ENCODE measurements around the gene KLK15.

The KLK15 gene

GRCh38 chr19:50850738-50851137 is 17.4 kb upstream of the KLK15 start:
- Histone ChIP-seq H3K9ac (ENCODE audit: low read length) (no peak overlapping the region), H4K20me1 (ENCODE audit: insufficient read depth, low read length) (no peaks in the 10 kb centered on the region), H3K4me1 (ENCODE audit: insufficient read depth, low read length, severe bottlenecking) (no peaks in the 10 kb centered on the region), H2AFZ (ENCODE audit: low read length) (no peak overlapping the region), H3K27ac (ENCODE audit: low read depth, low read length, poor library complexity, severe bottlenecking) (no peak overlapping the region), H3F3A (ENCODE audit: insufficient read depth, low read length) (no peaks in the 10 kb centered on the region), H3K79me2 (ENCODE audit: insufficient read depth, low read length) (no peaks in the 10 kb centered on the region), H3K36me3 (ENCODE audit: insufficient read depth, low read length) (no peaks in the 10 kb centered on the region), H3K9me2 (ENCODE audit: low read depth, low read length) (no peaks in the 10 kb centered on the region), H3K9me3 (ENCODE audit: low read length) (no peaks in the 10 kb centered on the region), H3K4me2 (ENCODE audit: low read length) (no peak overlapping the region), H3K4me3 (ENCODE audit: low read depth, low read length, poor library complexity, severe bottlenecking) (no peak overlapping the region), H3K27me3 (ENCODE audit: insufficient read depth, low read length) (peaks cover 3% of the 10 kb centered on the region; the same call in 1 of the 2 replicates)
- TF ChIP-seq EZH2 (IDR thresholded peaks at IDR 0.05; ENCODE audit: borderline replicate concordance, low read length) (no peak), CTCF (IDR thresholded peaks at IDR 0.05; ENCODE audit: low read length) (no peak)

GRCh38 chr19:50844296-50844935 is 11.0 kb upstream of the KLK15 start:
- H4K20me1 ChIP-seq (ENCODE audit: insufficient read depth, low read length): no peaks in the 10 kb centered on the region
- H3K27me3 ChIP-seq (ENCODE audit: insufficient read depth, low read length): no peaks in the 10 kb centered on the region; the same call in 1 of the 2 replicates
- no peaks in the 10 kb centered on the region for H3F3A ChIP-seq (ENCODE audit: insufficient read depth, low read length)
- no peak overlapping the region for H3K4me3 ChIP-seq (ENCODE audit: low read depth, low read length, poor library complexity, severe bottlenecking)
- no peak overlapping the region for H3K27ac ChIP-seq (ENCODE audit: low read depth, low read length, poor library complexity, severe bottlenecking)
- H3K9ac ChIP-seq (ENCODE audit: low read length): no peak overlapping the region
- H3K9me3 ChIP-seq (ENCODE audit: low read length): no peaks in the 10 kb centered on the region
- no peak for TF ChIP-seq CTCF (IDR thresholded peaks at IDR 0.05; ENCODE audit: low read length)
- TF ChIP-seq EZH2 (IDR thresholded peaks at IDR 0.05; ENCODE audit: borderline replicate concordance, low read length): no peak
- no peak overlapping the region for H3K4me2 ChIP-seq (ENCODE audit: low read length)
- no peaks in the 10 kb centered on the region for H3K9me2 ChIP-seq (ENCODE audit: low read depth, low read length)
- H3K4me1 ChIP-seq (ENCODE audit: insufficient read depth, low read length, severe bottlenecking): no peaks in the 10 kb centered on the region
- no peak overlapping the region for H2AFZ ChIP-seq (ENCODE audit: low read length)
- no peaks in the 10 kb centered on the region for H3K36me3 ChIP-seq (ENCODE audit: insufficient read depth, low read length)
- H3K79me2 ChIP-seq (ENCODE audit: insufficient read depth, low read length): no peaks in the 10 kb centered on the region

- Histone ChIP-seq H3K4me2 (ENCODE audit: low read length) (no peak overlapping the region), H3K27me3 (ENCODE audit: insufficient read depth, low read length) (no peaks in the 10 kb centered on the region; the same call in 1 of the 2 replicates), H3F3A (ENCODE audit: insufficient read depth, low read length) (no peaks in the 10 kb centered on the region), H3K79me2 (ENCODE audit: insufficient read depth, low read length) (no peaks in the 10 kb centered on the region), H3K4me1 (ENCODE audit: insufficient read depth, low read length, severe bottlenecking) (no peaks in the 10 kb centered on the region), H3K27ac (ENCODE audit: low read depth, low read length, poor library complexity, severe bottlenecking) (no peak overlapping the region), H3K36me3 (ENCODE audit: insufficient read depth, low read length) (no peaks in the 10 kb centered on the region), H2AFZ (ENCODE audit: low read length) (no peak overlapping the region), H3K4me3 (ENCODE audit: low read depth, low read length, poor library complexity, severe bottlenecking) (no peak overlapping the region), H3K9me2 (ENCODE audit: low read depth, low read length) (no peaks in the 10 kb centered on the region), H3K9me3 (ENCODE audit: low read length) (no peaks in the 10 kb centered on the region), H3K9ac (ENCODE audit: low read length) (no peak overlapping the region), H4K20me1 (ENCODE audit: insufficient read depth, low read length) (no peaks in the 10 kb centered on the region)
- TF ChIP-seq CTCF (IDR thresholded peaks at IDR 0.05; ENCODE audit: low read length) (no peak), EZH2 (IDR thresholded peaks at IDR 0.05; ENCODE audit: borderline replicate concordance, low read length) (no peak)
Observed at GRCh38 chr19:50843701-50844221, 10.4 kb upstream of the KLK15 start.
